ENCODE measurements around the gene INPP1.

DNA sequence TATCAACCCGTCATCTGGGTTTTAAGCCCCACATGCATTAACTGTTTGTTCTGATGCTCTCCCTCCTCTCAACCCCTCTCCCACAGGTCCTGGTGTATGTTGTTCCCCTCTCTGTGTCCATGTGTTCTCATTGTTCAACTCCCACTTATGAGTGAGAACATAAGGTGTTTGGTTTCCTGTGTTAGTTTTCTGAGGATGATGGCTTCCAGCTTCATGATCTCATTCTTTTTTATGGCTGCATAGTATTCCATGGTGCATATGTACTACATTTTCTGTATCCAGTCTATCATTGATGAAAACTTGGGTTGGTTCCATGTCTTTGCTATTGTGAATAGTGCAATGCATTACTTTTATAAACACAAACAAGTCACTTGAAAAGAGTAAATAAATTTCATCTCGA lies 7.0 kb upstream of the INPP1 start:
- TF ChIP-seq POLR2A (IDR thresholded peaks at IDR 0.05) (no peak), CTCF (IDR thresholded peaks at IDR 0.05) (no peak)
